Activated CD8-positive, alpha-beta memory T cell treated with anti-CD3 and anti-CD28 coated beads, Interleukin-2, amount 50 U/mL, for 48 hours (primary cell): Measurements from ENCODE around the gene FEV.

Experiments
- DNase-seq: peaks from one replicate; pipeline ENCODE4 v3.0.0-alpha.2; 2020

Gene FEV

GRCh38 chr2:218992196-218992595 is 7.2 kb upstream of the FEV start:
- DNase-seq, result no peak

DNA sequence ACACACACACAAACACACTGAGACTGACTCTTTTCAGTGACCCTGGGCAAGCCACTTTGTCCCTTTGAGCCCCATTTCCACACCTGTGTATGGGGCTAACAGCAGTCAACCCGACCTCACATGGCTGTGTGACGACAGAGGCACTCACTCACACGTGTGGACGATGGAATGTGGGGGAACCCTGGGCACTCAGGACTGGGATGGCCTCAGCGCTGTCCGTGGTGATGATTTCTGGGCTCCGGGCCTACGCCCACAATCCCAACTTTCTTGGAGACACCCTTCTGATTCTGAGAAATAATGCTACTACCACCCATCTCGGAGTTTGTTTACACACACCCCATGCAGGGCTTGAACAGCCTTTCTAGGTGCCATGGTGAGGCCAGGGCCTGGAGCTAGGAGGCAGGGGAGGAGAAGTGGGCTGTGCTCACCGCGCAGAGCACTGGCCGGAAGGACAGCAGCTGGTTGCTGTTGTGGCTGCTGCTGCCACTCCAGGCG is 6.7 kb upstream of the FEV start:
- no peak for DNase-seq

GRCh38 chr2:218990612-218991011 is 5.6 kb upstream of the FEV start:
- DNase-seq, result no peak

- no peak for DNase-seq
Measured at GRCh38 chr2:218990052-218990451, 5.1 kb upstream of the FEV start.

DNA sequence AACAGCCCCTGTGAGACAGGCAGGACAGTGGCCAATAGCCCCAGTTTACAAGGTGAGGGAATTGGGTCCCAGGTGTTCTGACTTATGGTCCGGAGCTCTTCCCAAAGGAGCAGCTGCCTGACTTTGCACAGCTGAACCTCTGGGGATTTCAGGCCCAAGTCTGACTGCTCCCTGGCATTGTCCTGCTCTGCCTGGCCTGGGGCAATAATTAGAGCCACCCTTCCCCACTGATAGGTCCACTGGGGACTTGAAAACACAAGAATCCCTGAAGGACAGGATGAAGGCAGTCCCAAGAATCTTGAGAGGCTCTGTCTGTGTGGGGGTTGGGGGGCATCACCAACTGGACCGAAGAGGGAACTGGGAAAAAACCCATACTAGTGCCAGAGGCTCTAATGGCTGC is 3.7 kb upstream of the FEV start:
- DNase-seq, result no peak

DNA sequence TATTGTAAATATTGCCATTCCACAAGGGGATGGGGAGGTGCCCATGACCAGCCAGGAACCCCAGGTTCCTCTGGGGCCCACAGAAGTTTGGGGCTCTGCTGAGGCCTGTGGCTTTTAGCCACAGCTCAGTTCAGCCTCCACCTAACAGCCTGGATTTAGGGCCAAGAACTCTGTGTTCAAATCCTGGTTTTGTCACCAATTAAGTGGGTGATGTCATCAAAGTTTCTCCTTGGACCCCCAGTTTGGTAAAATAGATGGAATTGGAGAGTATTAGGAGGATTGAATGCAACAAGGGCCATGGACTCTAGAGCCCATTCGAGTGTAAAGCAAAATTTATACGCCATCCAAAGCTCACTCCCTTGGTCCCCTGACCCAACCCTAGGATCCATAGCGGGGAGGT is 3.2 kb upstream of the FEV start:
- no peak for DNase-seq

GRCh38 chr2:218986148-218986761 is 1.3 kb upstream of the FEV start:
- DNase-seq, result peak; percentile 42

- peak; percentile 50 for DNase-seq
Measured at GRCh38 chr2:218985325-218986091, 524 bp upstream of the FEV start.

DNA sequence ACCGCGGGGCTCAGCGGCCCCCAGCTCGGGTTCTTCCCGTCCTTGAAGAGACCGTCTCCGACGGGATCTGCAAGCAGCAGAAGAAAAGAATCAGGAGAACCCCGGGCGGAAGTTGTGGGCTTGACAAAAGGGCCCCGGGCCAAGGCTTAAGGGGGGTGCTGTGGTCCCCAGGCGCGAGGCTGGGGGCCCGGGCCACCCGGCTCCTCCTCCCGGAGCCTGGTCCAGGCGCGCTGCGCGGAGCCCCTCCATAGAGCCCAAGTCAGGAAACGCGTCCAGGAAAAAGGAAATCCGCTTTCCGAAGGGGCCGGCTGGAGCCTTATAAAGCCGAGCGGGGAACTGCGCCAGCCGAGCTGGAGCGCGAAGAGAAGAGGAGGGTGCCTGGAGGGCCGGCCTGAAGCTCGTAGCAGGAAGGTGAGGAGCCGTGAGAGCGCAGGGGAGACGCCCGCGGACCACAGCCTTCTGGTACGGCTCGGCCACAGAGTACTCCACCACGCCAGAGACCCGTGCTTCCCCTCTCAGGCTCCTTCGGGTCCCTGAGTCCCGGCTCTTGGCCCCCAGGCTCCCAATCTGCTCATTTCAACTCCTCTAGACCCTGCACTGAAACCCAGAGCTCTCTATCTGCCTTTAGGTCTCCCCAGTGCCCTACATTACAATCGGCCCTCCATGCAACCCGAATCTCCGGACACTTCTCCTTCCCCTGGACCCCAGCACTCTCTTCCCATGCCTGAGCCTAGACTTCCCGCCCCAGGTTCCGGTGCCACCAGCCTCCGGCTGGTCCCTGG is 554 bp downstream of the FEV start:
- no peak for DNase-seq

- DNase-seq, result no peak
Measured at GRCh38 chr2:218983934-218984238, 1.1 kb downstream of the FEV start.

DNA sequence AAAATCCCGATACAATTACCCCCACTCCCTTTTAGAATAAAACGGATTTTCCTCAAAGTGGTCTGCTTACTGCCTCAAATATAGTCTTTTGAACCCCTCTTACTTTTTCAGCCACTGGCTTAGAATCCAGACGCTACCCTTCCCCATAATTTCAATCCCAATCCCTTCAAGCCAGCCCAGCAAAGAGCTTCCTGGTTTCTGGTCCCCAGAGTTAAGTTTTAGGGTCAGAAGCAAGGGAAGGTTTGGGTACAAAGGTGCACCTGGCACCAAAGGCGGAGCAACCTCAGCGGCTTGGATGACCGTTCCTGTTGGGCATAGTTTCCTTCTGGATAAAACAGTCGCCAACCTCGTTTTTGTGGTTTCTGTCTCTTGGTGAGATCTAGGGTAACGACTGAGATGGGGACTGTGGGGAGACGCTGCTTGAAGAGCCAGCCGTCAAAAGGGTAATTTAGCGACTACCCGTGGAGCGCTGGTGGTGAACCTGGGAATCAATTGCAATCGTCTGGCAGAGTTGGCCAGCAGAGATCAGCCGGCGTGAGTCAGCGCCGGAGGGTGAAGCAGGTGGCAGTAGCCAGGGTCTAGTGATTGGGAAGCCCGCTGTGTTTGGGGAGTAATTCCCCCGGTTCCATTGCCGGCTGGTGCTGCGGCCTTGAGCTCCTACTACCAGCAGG is 1.6 kb downstream of the FEV start:
- no peak for DNase-seq

DNA sequence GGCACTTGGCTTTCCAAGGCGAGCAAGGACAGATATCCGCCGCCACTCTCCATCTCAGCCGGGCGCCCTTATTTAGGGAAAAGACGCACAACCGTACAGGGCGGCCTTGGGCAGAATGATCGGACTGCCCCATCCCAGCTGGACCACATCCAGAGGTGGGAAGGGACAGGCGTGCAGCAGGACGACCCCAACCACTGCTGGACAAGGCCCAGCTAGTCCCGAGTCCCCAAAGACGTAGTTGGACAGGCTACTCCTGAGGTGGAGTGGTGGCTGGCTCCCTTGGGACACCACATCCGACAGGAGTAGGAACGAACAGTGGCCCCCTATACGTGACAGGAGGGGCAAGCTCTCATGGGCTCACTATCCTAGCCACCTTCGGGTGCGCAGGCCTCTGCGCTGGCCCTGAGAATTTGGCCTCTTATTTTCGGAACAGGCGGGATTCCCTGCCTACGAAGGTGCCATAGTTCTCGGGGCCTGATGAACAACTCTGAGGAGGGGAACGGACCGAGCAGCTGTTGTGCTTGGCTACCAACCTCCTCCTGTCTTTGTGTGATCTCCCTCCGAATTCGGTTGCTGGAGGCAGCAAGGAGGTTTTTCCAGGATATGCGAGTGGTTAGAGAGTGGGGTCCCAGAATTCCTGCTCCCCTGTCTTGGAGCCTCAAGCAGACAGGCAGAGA is 2.3 kb downstream of the FEV start:
- DNase-seq, result peak; percentile 57

GRCh38 chr2:218981881-218982585 is 3.0 kb downstream of the FEV start:
- no peak for DNase-seq

DNA sequence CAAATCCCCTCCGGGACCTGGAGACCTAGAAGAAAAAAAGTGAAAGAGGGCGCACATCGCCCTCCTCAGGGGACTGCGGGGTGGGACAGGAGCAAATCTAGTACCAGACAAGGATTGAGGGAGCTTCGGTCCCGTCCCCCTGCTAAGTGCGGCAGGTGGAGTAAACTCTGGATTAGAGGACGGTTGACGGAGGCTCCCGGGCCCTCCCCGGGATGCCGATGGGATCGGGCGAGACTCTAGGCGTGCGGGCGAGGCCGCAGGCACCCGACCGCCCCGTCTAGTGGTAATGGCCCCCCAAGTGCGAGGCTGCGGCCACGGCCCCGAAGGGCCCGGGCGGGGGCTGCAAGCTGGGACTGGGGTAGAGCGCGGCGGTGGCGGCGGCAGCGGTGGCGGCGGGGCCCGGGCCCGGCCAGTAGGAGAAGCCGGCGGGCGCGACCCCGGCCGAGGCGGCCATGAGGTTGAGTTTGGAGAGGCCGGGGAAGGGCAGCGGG is 3.5 kb downstream of the FEV start:
- DNase-seq, result no peak

DNA sequence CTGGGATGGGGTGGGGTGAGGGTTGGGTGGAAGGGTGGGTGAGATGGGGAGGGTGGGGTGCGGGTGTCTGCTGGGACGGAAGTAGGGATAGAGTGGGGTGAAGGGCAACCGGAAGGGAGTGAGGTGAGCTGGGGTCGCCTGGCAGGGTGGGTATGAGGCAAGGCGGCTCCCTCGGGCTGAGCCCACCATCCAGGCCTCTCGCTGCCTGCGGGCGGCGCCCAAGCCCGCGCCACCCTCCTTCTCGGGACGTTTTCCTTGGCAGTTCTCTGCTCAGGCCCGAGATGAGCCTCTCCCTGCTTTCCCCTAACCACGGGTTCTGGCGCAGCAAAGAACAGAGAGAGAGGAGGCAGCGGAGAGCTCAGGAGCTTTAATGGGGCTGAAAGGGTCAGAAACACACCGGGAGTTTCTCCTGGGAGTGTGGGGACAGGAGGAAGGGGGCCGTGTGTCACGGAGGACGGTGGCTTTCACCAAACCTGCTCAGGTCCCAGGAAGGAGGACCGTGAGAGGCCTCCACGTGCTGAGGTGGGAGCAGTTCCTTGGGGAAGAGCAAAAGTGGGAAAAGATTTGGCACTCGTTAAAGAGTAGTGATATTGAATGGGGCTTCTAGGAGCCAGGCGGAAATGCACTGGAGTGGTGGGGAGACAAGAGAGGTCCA is 4.1 kb downstream of the FEV start:
- DNase-seq, result no peak

- peak; percentile 95 for DNase-seq
Measured at GRCh38 chr2:218979846-218980734, 4.9 kb downstream of the FEV start.

DNA sequence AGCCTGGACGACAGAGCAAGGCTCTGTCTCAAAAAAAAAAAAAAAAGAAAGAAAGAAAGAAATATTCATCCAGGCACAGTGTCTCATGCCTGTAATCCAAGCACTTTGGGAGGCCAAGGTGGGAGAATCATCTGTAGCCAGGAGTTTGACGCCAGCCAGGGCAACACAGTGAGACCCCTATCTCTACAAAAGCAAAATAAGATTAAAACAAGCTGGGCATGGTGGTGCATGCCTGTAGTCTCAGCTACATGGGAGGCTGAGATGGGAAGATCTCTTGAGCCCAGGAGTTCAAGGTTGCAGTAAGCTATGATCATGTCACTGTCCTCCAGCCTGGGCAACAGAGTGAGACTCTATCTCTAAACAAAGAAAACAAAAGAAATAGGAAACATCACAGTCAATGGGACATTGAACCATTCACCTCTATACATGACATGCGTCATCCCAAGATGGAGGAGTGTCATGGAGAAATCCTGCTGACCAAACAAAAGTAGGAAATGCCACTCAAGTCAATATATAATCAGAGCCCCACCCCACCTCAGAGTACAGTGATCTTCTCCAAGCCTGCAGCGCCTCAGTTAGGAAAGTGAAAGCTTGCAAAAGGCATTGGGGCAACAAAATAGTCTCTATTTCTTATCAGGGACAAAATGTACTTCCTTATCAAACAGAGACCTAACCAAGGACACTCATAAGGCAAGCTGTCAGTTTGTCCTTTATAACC is 9.8 kb downstream of the FEV start:
- no peak for DNase-seq

DNA sequence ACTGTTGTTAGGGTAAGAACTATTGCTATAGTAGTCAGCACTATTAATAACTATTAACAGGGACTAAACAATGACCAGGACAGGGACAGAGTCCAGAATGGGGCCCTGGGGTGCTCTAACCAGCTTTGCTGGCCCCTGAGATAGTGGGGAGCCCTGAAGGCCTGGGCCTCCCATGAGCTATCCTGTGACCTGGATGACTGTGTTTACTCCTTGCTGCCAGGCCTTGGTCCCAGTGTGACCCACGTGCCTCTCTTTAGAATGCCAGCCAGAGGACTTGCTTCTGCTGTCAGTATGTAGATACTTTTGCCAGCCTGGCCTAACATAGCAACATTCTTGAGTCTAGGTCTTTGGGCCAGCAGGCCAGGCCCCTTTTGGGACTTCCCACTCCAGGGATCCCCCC is 14.1 kb downstream of the FEV start:
- DNase-seq, result peak; percentile 33

- peak; percentile 23 for DNase-seq
Measured at GRCh38 chr2:218964041-218964771, 20.8 kb downstream of the FEV start.
